NCI-H2227 treated with DMSO at 0.1 percent for 48 hours (cell line): ENCODE measurements around the gene REG1B.

Source experiments
- DNase-seq: peaks from one replicate; lab custom pipeline; 2025; lab: John Stamatoyannopoulos, UW

The REG1B gene

GRCh38 chr2:79087785-79088364, at the start of gene REG1B:
TSS of gene REG1B (minus strand) at chr2:79087993. CDS start at chr2:79087612, 381 bp downstream.
- DNase-seq: no peak

GRCh38 chr2:79131687-79132086, 43.9 kb upstream of the REG1B start:
- no peak for DNase-seq

- DNase-seq: no peak
Measured at GRCh38 chr2:79129804-79130203, 42.0 kb upstream of the REG1B start.

- DNase-seq: peak; percentile 87
Measured at GRCh38 chr2:79129260-79129659, 41.5 kb upstream of the REG1B start.

- no peak for DNase-seq
Measured at GRCh38 chr2:79128406-79128805, 40.6 kb upstream of the REG1B start.

GRCh38 chr2:79125721-79125985, 37.9 kb upstream of the REG1B start:
- DNase-seq: no peak

- no peak for DNase-seq
Measured at GRCh38 chr2:79124907-79125720, 37.3 kb upstream of the REG1B start.

GRCh38 chr2:79122676-79123075, 34.9 kb upstream of the REG1B start:
- DNase-seq: no peak

- no peak for DNase-seq
Measured at GRCh38 chr2:79120194-79120713, 32.5 kb upstream of the REG1B start, which contains the start of gene REG1A. TSS of gene REG1A (plus strand) at chr2:79120488. CDS start at chr2:79120862, 374 bp downstream.

- no peak for DNase-seq
Measured at GRCh38 chr2:79116997-79117928, 29.5 kb upstream of the REG1B start.

- DNase-seq: no peak
Measured at GRCh38 chr2:79114797-79115494, 27.2 kb upstream of the REG1B start.

GRCh38 chr2:79112269-79112668, 24.5 kb upstream of the REG1B start:
- no peak for DNase-seq

- no peak for DNase-seq
Measured at GRCh38 chr2:79105259-79105658, 17.5 kb upstream of the REG1B start.

GRCh38 chr2:79103214-79103613, 15.4 kb upstream of the REG1B start:
- no peak for DNase-seq

GRCh38 chr2:79101024-79101423, 13.2 kb upstream of the REG1B start:
- no peak for DNase-seq

GRCh38 chr2:79100285-79100684, 12.5 kb upstream of the REG1B start:
- no peak for DNase-seq

GRCh38 chr2:79099140-79099686, 11.4 kb upstream of the REG1B start:
- DNase-seq: peak; percentile 17

- DNase-seq: no peak
Measured at GRCh38 chr2:79097843-79098242, 10.1 kb upstream of the REG1B start.

- DNase-seq: no peak
Measured at GRCh38 chr2:79090693-79091092, 2.9 kb upstream of the REG1B start.

- DNase-seq: no peak
Measured at GRCh38 chr2:79086255-79086654, 1.5 kb downstream of the REG1B start.

- DNase-seq: no peak
Measured at GRCh38 chr2:79085382-79085781, 2.4 kb downstream of the REG1B start.
